Endothelial cell of umbilical vein (primary cell): ENCODE results near the gene GPR153. TPM values are rescaled to one million over a fixed set of nuclear protein-coding genes. Genes with fewer than 3 reads are reported as not detected.

Experiments
- BruUV-seq: library from RNA; stranded (reverse); fragments of 400-500 nt; replicated peaks from 2 replicates; lab custom pipeline; 2021; lab: Mats Ljungman, UMichigan
- CTCF ChIA-PET: fragments of 300-600, 350-600 bp; sonication (Branson Sonifier 250); formaldehyde crosslinking; loops from one replicate; lab custom pipeline; 2021; ENCODE audit warnings: antibody characterized with exemption, inconsistent platforms; lab: Charles Lee
- POLR2A ChIA-PET: fragments of 300-600, 350-600 bp; sonication (Branson Sonifier 250); formaldehyde crosslinking; loops from one replicate; lab custom pipeline; 2021; ENCODE audit warnings: antibody characterized with exemption, inconsistent platforms; lab: Charles Lee
- DNase-seq: peaks from one replicate; pipeline ENCODE4 v3.0.0-alpha.2; 2011; ENCODE audit warnings: low read depth, low spot score
- FAIRE-seq: peaks from 2 replicates; lab custom pipeline; 2011; peaks lifted over from hg19 to GRCh38; lab: Jason Lieb, UNC
- H2AFZ ChIP-seq: 2 replicates; pipeline ENCODE4 v1.6.0; 2012; ENCODE audit warnings: low read depth, low read length, control low read depth, inconsistent platforms
- H3K27ac ChIP-seq: 2 replicates; pipeline ENCODE4 v1.5.1; 2011; ENCODE audit warnings: low read depth, mild to moderate bottlenecking, control low read depth, low read length, moderate library complexity; ENCODE audit not compliant: insufficient read depth
- H3K27me3 ChIP-seq, 2 experiments: 2 replicates each; pipeline versions ENCODE4 v1.6.0 to v1.6.1; 2011; ENCODE audit warnings: low read length in 2 of 2, mixed read lengths in 1 of 2; ENCODE audit not compliant: control insufficient read depth in 2 of 2, insufficient read depth in 2 of 2
- H3K36me3 ChIP-seq, 2 experiments: 2 replicates in 1 of 2; 3 replicates in 1 of 2; pipeline ENCODE4 v1.5.1; 2011; ENCODE audit warnings: low read length in 2 of 2, mild to moderate bottlenecking in 1 of 2, moderate library complexity in 1 of 2; ENCODE audit not compliant: control insufficient read depth in 2 of 2, insufficient read depth in 2 of 2; ENCODE audit errors: extremely low read depth in 1 of 2
- H3K4me1 ChIP-seq: 3 replicates; pipeline ENCODE4 v1.5.1; 2011; ENCODE audit warnings: mild to moderate bottlenecking, low read length; ENCODE audit not compliant: control insufficient read depth, insufficient read depth; ENCODE audit errors: extremely low read depth
- H3K4me2 ChIP-seq: 2 replicates; pipeline ENCODE4 v1.6.1; 2011; ENCODE audit warnings: low read length, control low read depth, mixed read lengths; ENCODE audit not compliant: insufficient read depth
- H3K4me3 ChIP-seq, 3 experiments: fragments of 200-600 bp in 1 of 3; sonication (generic), shearing (Covaris generic) in 1 of 3; replicated peaks in 1 of 3; 2 replicates each; pipeline ENCODE4 v1.5.1; 2011 to 2016; ENCODE audit warnings: control low read depth in 3 of 3, low read length in 3 of 3, mild to moderate bottlenecking in 2 of 3, inconsistent platforms in 1 of 3, low read depth in 1 of 3, moderate library complexity in 1 of 3; ENCODE audit not compliant: insufficient read depth in 1 of 3
- H3K79me2 ChIP-seq: 2 replicates; pipeline ENCODE4 v1.6.0; 2012; ENCODE audit warnings: low read length, inconsistent platforms; ENCODE audit not compliant: control insufficient read depth, insufficient read depth
- H3K9ac ChIP-seq: replicated peaks from 2 replicates; pipeline ENCODE3; 2011; ENCODE audit warnings: low read length, control low read depth; ENCODE audit not compliant: insufficient read depth; ENCODE audit errors: extremely low read depth
- H3K9me1 ChIP-seq: replicated peaks from 3 replicates; pipeline ENCODE4 v1.6.0; 2011; ENCODE audit warnings: mild to moderate bottlenecking, low read length; ENCODE audit not compliant: control insufficient read depth, insufficient read depth; ENCODE audit errors: extremely low read depth
- H3K9me3 ChIP-seq: replicated peaks from 2 replicates; pipeline ENCODE4 v1.5.1; 2012; ENCODE audit warnings: low read length, inconsistent platforms; ENCODE audit not compliant: control insufficient read depth, insufficient read depth
- H4K20me1 ChIP-seq: replicated peaks from 2 replicates; pipeline ENCODE3; 2011; ENCODE audit warnings: mild to moderate bottlenecking, low read length; ENCODE audit not compliant: control insufficient read depth, insufficient read depth; ENCODE audit errors: extremely low read depth
- EZH2 ChIP-seq: IDR thresholded peaks from 2 replicates; pipeline ENCODE4 v1.6.1; 2012; ENCODE audit warnings: borderline replicate concordance, low read depth, mild to moderate bottlenecking, moderate library complexity, low read length, inconsistent platforms; ENCODE audit not compliant: severe bottlenecking
- FOS ChIP-seq: IDR thresholded peaks from 2 replicates; pipeline ENCODE4 v1.6.1; 2011; ENCODE audit warnings: mild to moderate bottlenecking, low read length, moderate library complexity, borderline replicate concordance; ENCODE audit not compliant: insufficient read depth
- GATA2 ChIP-seq: IDR thresholded peaks from 2 replicates; pipeline ENCODE4 v1.7.0; 2011; ENCODE audit warnings: low read depth, mild to moderate bottlenecking, moderate library complexity, mixed read lengths, low read length; ENCODE audit not compliant: insufficient read length, insufficient read depth
- JUN ChIP-seq: IDR thresholded peaks from 2 replicates; pipeline ENCODE4 v1.6.1; 2011; ENCODE audit warnings: borderline replicate concordance, low read depth; ENCODE audit not compliant: insufficient read length, insufficient read depth
- MYC ChIP-seq: IDR thresholded peaks from one replicate; pipeline ENCODE4 v1.6.1; 2011; ENCODE audit warnings: mild to moderate bottlenecking, low read depth, low read length
- POLR2A ChIP-seq: IDR thresholded peaks from 2 replicates; pipeline ENCODE4 v1.6.1; 2012; ENCODE audit warnings: low read depth, mild to moderate bottlenecking, control low read depth, low read length
- dilution Hi-C: fragments of 300-500 bp; cut with MboI; formaldehyde crosslinking; loops from one replicate; pipeline ENCODE4 v1.15.0; 2019; ENCODE audit warnings: low sequenced_read_pairs; ENCODE audit not compliant: extremely low pct_ligation_motif_present
- intact Hi-C: fragments of 100-400 bp; cut with micrococcal nuclease; formaldehyde crosslinking; loops from one replicate; pipeline ENCODE4 v1.10.0; 2022
- polyA plus RNA-seq, 4 experiments: library from polyadenylated mRNA; depleted of rRNA in 3 of 4; stranded (reverse) in 3 of 4; unstranded in 1 of 4; fragments of >200 nt; gene quantifications; 2 replicates each; pipeline versions ENCODE4 v1.2.1 to v1.2.3, GENCODE V29; 2011 to 2012; ENCODE audit warnings: missing spikeins in 1 of 4
- total RNA-seq: library from RNA; stranded (reverse); gene quantifications from 2 replicates; pipeline ENCODE4 v1.2.3, GENCODE V29; 2021
- TF ChIP-seq, protein P1 (sequence below), 2 donors: IDR thresholded peaks; 1 replicate in 1 of 2; 2 replicates in 1 of 2; pipeline ENCODE4 v1.5.1; 2011; ENCODE audit warnings: low read length in 2 of 2, mild to moderate bottlenecking in 2 of 2, moderate library complexity in 2 of 2, control low read depth in 1 of 2, inconsistent platforms in 1 of 2, low read depth in 1 of 2; ENCODE audit not compliant: insufficient read depth in 1 of 2; ENCODE audit errors: extremely low read depth in 1 of 2
- TF ChIP-seq, protein P2 (sequence below): IDR thresholded peaks from 2 replicates; pipeline ENCODE4 v1.6.1; 2011; ENCODE audit not compliant: insufficient read depth, insufficient read length

Gene GPR153
- total and polyA plus RNA-seq, 2 donors (not counting 3 experiments of a cell fraction or from before 2014, with no cell fraction given): 3.1 to 3.9 TPM

DNA sequence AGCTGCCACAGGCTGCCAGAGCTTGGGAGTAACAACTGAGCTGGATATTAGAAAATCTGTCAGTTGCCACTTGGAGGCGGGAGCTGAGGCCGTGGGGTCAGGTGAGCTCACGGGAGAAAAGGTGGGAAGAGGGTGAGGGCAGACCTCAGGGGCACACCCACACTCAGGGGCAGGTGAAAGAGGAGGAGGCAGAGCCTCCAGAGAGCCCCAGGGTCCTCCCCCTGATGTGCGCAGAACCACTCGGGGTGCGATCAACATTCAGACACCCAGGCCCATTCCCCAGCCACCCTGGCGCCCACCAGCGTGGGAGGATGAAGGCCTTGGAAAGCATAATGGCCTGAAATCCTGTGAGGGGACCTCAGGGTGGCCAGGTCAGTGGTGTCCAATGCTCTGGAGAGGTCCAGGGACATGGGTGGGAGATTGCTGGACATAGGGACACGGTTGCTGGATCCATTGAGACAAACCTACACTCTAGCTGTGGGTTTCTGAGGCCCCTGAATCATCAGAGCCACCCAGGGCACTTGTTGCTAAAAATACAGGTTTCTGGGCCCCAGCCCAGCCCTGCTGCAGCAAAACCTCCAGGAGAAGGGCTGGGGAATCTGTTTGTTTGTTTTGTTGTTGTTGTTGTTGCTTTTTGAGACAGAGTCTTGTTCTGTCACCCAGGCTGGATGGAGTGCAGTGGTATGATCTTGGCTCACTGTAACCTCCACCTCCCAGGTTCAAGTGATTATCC is 49.4 kb upstream of the GPR153 start:
- H3K27me3 ChIP-seq: no peaks in the 10 kb centered on the region
- no peaks in the 10 kb centered on the region for H3K9me1 ChIP-seq
- no peak overlapping the region for H3K27ac ChIP-seq
- no peaks in the 10 kb centered on the region for H3K36me3 ChIP-seq
- TF ChIP-seq POLR2A (no peak), GATA2 (no peak)
- TF ChIP-seq, protein P1, sequence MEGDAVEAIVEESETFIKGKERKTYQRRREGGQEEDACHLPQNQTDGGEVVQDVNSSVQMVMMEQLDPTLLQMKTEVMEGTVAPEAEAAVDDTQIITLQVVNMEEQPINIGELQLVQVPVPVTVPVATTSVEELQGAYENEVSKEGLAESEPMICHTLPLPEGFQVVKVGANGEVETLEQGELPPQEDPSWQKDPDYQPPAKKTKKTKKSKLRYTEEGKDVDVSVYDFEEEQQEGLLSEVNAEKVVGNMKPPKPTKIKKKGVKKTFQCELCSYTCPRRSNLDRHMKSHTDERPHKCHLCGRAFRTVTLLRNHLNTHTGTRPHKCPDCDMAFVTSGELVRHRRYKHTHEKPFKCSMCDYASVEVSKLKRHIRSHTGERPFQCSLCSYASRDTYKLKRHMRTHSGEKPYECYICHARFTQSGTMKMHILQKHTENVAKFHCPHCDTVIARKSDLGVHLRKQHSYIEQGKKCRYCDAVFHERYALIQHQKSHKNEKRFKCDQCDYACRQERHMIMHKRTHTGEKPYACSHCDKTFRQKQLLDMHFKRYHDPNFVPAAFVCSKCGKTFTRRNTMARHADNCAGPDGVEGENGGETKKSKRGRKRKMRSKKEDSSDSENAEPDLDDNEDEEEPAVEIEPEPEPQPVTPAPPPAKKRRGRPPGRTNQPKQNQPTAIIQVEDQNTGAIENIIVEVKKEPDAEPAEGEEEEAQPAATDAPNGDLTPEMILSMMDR (IDR thresholded peaks at IDR 0.05; ENCODE audit: extremely low read depth in 1 of 2, insufficient read depth in 1 of 2, low read depth in 1 of 2, low read length in 2 of 2): no peak
- no TSS peak for BruUV-seq
- intact Hi-C loops (no loop called here), dilution Hi-C loops (no loop called here)
- H3K9ac ChIP-seq: no peak overlapping the region
- no peak overlapping the region for H3K4me2 ChIP-seq
- no peak overlapping the region for H2AFZ ChIP-seq
- POLR2A ChIA-PET: no interaction called here
- CTCF ChIA-PET: interaction anchor here (1.0 kb wide), 1 partner anchor 64 kb away, joined by 3 read pairs; no protein-coding TSS in a partner anchor
- DNase-seq: no peak
- no peaks in the 10 kb centered on the region for H3K4me1 ChIP-seq
- no peaks in the 10 kb centered on the region for H3K9me3 ChIP-seq
- H4K20me1 ChIP-seq: no peaks in the 10 kb centered on the region
- H3K4me3 ChIP-seq: no peak overlapping the region
- no peak for FAIRE-seq
- no peaks in the 10 kb centered on the region for H3K79me2 ChIP-seq

DNA sequence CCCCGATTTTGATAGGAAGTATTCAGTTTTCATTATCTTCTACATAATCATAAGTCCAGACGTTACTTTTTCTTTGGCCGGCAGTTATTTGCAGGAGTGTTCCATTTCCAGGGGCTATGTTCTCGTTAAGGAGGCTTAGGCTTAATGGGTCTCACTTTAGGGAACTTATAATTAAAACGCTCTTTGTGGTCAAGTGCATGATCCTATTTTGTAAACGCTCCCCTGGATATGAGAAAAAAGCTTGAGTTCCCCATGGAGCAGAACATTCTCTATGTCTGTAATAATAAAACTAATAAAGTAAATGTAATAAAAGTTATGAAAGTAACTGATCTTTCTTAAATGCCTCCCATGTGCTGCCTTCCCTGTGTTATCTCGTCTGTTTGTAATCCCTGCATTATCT is 48.7 kb upstream of the GPR153 start:
- dilution Hi-C loops (no loop called here), intact Hi-C loops (no loop called here)
- H3K79me2 ChIP-seq: no peaks in the 10 kb centered on the region
- H3K9ac ChIP-seq: no peak overlapping the region
- no peaks in the 10 kb centered on the region for H3K27me3 ChIP-seq
- no peaks in the 10 kb centered on the region for H3K36me3 ChIP-seq
- no peaks in the 10 kb centered on the region for H3K9me3 ChIP-seq
- ChIA-PET POLR2A (interaction anchor here (0.6 kb wide), 1 partner anchor 47 kb away, joined by 3 read pairs; no protein-coding TSS in a partner anchor), CTCF (interaction anchor here (0.8 to 1.0 kb wide), 2 partner anchors 64 to 65 kb away, joined by 3 read pairs; no protein-coding TSS in a partner anchor)
- H4K20me1 ChIP-seq: no peaks in the 10 kb centered on the region
- no peaks in the 10 kb centered on the region for H3K9me1 ChIP-seq
- no peak overlapping the region for H2AFZ ChIP-seq
- no TSS peak for BruUV-seq
- H3K27ac ChIP-seq: no peak overlapping the region
- no peak for DNase-seq
- TF ChIP-seq, protein P2, sequence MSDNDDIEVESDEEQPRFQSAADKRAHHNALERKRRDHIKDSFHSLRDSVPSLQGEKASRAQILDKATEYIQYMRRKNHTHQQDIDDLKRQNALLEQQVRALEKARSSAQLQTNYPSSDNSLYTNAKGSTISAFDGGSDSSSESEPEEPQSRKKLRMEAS: no peak
- TF ChIP-seq EZH2 (no peak), JUN (no peak), MYC (no peak), FOS (no peak)
- TF ChIP-seq, protein P1 (IDR thresholded peaks at IDR 0.05; ENCODE audit: extremely low read depth in 1 of 2, insufficient read depth in 1 of 2, low read depth in 1 of 2, low read length in 2 of 2): no peak
- no peak for FAIRE-seq
- H3K4me2 ChIP-seq: no peak overlapping the region
- H3K4me1 ChIP-seq: no peaks in the 10 kb centered on the region
- H3K4me3 ChIP-seq: no peak overlapping the region
